ENCODE results near the gene P2RY12. TPM values are rescaled to one million over a fixed set of nuclear protein-coding genes. Genes with fewer than 3 reads are reported as not detected.
"Not testable (repeated sequence)": the region's sequence is repeated elsewhere in the genome, so short reads cannot be mapped to it uniquely, and the experiment has no call there.

Gene P2RY12
- total and polyA plus RNA-seq, 10 of the 15 experiments (the other 5 are each of a cell fraction or from before 2014, with no cell fraction given), result 0.27 to 1.0 (median 0.66) TPM; not detected in 2

GRCh38 chr3:151393146-151393830, 8.7 kb upstream of the P2RY12 start (continued):
- no peak for TF ChIP-seq BHLHE40 (IDR thresholded peaks at IDR 0.05; ENCODE audit: borderline replicate concordance in 1 of 2, low read depth in 2 of 2, low read length in 1 of 2)
- TF ChIP-seq, protein P1, sequence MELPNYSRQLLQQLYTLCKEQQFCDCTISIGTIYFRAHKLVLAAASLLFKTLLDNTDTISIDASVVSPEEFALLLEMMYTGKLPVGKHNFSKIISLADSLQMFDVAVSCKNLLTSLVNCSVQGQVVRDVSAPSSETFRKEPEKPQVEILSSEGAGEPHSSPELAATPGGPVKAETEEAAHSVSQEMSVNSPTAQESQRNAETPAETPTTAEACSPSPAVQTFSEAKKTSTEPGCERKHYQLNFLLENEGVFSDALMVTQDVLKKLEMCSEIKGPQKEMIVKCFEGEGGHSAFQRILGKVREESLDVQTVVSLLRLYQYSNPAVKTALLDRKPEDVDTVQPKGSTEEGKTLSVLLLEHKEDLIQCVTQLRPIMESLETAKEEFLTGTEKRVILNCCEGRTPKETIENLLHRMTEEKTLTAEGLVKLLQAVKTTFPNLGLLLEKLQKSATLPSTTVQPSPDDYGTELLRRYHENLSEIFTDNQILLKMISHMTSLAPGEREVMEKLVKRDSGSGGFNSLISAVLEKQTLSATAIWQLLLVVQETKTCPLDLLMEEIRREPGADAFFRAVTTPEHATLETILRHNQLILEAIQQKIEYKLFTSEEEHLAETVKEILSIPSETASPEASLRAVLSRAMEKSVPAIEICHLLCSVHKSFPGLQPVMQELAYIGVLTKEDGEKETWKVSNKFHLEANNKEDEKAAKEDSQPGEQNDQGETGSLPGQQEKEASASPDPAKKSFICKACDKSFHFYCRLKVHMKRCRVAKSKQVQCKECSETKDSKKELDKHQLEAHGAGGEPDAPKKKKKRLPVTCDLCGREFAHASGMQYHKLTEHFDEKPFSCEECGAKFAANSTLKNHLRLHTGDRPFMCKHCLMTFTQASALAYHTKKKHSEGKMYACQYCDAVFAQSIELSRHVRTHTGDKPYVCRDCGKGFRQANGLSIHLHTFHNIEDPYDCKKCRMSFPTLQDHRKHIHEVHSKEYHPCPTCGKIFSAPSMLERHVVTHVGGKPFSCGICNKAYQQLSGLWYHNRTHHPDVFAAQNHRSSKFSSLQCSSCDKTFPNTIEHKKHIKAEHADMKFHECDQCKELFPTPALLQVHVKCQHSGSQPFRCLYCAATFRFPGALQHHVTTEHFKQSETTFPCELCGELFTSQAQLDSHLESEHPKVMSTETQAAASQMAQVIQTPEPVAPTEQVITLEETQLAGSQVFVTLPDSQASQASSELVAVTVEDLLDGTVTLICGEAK (IDR thresholded peaks at IDR 0.05; ENCODE audit: borderline replicate concordance), result no peak
- no peak for TF ChIP-seq SMC3 (IDR thresholded peaks at IDR 0.05; ENCODE audit: borderline replicate concordance, low read length)

DNA sequence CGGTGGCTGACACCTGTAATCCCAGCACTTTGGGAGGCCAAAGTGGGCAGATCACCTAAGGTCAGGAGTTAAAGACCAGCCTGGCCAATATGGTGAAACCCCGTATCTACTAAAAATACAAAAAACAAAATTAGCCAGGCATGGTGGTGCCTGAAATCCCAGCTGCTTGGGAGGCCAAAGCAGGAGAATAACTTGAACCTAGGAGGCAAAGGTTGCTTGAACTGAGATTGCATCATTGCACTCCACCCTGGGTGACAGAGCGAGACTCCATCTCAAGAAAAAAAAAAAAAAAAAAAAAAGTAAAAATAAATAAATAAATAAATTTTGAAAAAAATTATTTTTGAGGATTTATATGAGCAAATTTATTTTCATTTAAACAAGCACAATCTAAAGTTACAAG, 7.6 kb upstream of the P2RY12 start:
- H3K9ac ChIP-seq (ENCODE audit: control insufficient read depth, insufficient read depth, low read length); H3K27me3 ChIP-seq (replicated peaks in 1 of 2; ENCODE audit: control insufficient read depth in 2 of 2, insufficient read depth in 2 of 2, low read length in 1 of 2); FAIRE-seq; in situ Hi-C loops (cut with MboI); H3K79me2 ChIP-seq (ENCODE audit: control insufficient read depth, insufficient read depth, low read length); BruUV-seq (replicated peaks); RAD21 ChIA-PET (ENCODE audit: unreplicated experiment); H3K9me3 ChIP-seq (replicated peaks; ENCODE audit: control insufficient read depth, insufficient read depth, low read length); H3K27ac ChIP-seq (ENCODE audit: control insufficient read depth, insufficient read depth); SMC1A ChIA-PET (ENCODE audit: uncharacterized antibody, unreplicated experiment); H2AFZ ChIP-seq (ENCODE audit: control insufficient read depth, low read depth, low read length); H3K4me2 ChIP-seq (ENCODE audit: control insufficient read depth, insufficient read depth); H3K4me1 ChIP-seq (ENCODE audit: control insufficient read depth, insufficient read depth, low read length); H4K20me1 ChIP-seq (ENCODE audit: control insufficient read depth, insufficient read depth); DNase-seq (ENCODE audit: low read depth, low spot score); ATAC-seq; intact Hi-C loops (cut with micrococcal nuclease; ENCODE audit: unreplicated experiment); H3K4me3 ChIP-seq; H3K36me3 ChIP-seq (ENCODE audit: control insufficient read depth in 2 of 2, insufficient read depth in 2 of 2, low read length in 1 of 2): not testable (repeated sequence)
- ChIA-PET CTCF (interaction anchor here (1.5 to 6.1 kb wide), 3 partner anchors 8 to 25 kb away, joined by 3 to 39 read pairs (median 3); no protein-coding TSS in a partner anchor), POLR2A (interaction anchor here (0.7 kb wide), 3 partner anchors 10 to 1903 kb away, joined by 3 to 4 read pairs (median 4); no protein-coding TSS in a partner anchor)
- 59% methylated on average over 3 of the region's 3 CpGs for WGBS (ENCODE audit: insufficient coverage, insufficient replicate concordance, low lambda C conversion rate, missing lambda C conversion rate)
